Right atrium auricular region (tissue), 2 donors: ENCODE results near the gene TNFSF9. TPM values are rescaled to one million over a fixed set of nuclear protein-coding genes. Genes with fewer than 3 reads are reported as not detected.

Source experiments
- DNase-seq: peaks from one replicate; pipeline ENCODE4 v3.0.0-alpha.2; 2019; ENCODE audit warnings: low spot score
- H3K27ac ChIP-seq, 2 donors: fragments of 200-600 bp; sonication (generic); 1 replicate in 1 of 2; 2 replicates in 1 of 2; pipeline ENCODE4 v1.5.1; 2016 to 2019
- H3K27me3 ChIP-seq, 2 donors: fragments of 200-600 bp; sonication (generic); one replicate each; pipeline versions ENCODE4 v1.5.1 to v1.6.0; 2017 to 2019
- H3K36me3 ChIP-seq: fragments of 200-600 bp; sonication (generic); one replicate; pipeline ENCODE4 v1.5.1; 2016
- H3K4me1 ChIP-seq, 2 donors: fragments of 200-600 bp; sonication (generic); one replicate each; pipeline versions ENCODE4 v1.5.1 to v1.6.0; 2017 to 2019
- H3K4me3 ChIP-seq, 2 donors: fragments of 200-600 bp; sonication (generic); 1 replicate in 1 of 2; 2 replicates in 1 of 2; pipeline ENCODE4 v1.5.1; 2017 to 2019; ENCODE audit warnings: mild to moderate bottlenecking in 1 of 2, moderate library complexity in 1 of 2
- H3K9me3 ChIP-seq, 2 donors: fragments of 200-600 bp; sonication (generic); one replicate each; pipeline ENCODE4 v1.5.1; 2019
- CTCF ChIP-seq, 2 donors: fragments of 200-600 bp; sonication (generic); IDR thresholded peaks; one replicate each; pipeline ENCODE4 v1.5.1; 2019; ENCODE audit warnings: antibody characterized with exemption in 2 of 2
- total RNA-seq, 2 donors: library from RNA; depleted of rRNA; stranded (reverse); fragments of >200 nt; gene quantifications; one replicate each; pipeline ENCODE4 v1.1.0, GENCODE V29; 2016

Gene TNFSF9
- total RNA-seq, 2 donors from 2014 or later = 0.43 TPM; not detected in 1

DNA sequence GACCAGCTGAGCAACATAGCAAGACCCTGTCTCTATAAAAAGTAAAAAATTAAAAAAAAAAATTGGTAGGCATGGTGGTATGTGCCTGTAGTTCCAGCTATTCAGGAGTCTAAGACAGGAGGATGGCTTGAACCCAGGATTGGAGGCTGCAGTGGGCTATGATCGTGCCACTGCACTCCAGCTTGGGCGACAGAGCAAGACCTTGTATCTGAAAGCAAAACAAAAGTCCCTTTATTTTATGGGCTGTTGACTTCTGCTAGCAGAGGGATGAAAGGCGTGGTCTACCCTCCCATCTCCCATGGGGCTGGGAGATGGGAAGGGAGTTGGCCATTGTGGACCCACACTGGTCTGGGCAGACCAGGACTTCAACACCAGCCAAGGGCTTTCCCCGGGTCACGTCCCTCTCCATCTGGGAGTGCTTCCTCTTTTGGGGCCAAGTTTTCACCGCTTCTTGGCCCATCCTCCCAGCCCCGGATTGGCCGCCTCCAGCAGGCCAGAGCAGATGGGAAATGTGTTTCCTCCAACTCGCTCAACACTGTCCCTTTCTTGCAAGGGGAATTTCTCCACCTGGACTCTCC, 2.2 kb upstream of the TNFSF9 start:
- no peak overlapping the region for H3K4me3 ChIP-seq
- peak; percentile 72 for DNase-seq
- no peaks in the 10 kb centered on the region for H3K9me3 ChIP-seq
- H3K36me3 ChIP-seq = no peaks in the 10 kb centered on the region
- TF ChIP-seq CTCF (IDR thresholded peaks at IDR 0.05) = no peak
- peaks cover 0 to 32% of the 10 kb centered on the region in 2 donors for H3K4me1 ChIP-seq
- peaks cover 8 to 10% of the 10 kb centered on the region in 2 donors for H3K27me3 ChIP-seq
- no peak overlapping the region for H3K27ac ChIP-seq

DNA sequence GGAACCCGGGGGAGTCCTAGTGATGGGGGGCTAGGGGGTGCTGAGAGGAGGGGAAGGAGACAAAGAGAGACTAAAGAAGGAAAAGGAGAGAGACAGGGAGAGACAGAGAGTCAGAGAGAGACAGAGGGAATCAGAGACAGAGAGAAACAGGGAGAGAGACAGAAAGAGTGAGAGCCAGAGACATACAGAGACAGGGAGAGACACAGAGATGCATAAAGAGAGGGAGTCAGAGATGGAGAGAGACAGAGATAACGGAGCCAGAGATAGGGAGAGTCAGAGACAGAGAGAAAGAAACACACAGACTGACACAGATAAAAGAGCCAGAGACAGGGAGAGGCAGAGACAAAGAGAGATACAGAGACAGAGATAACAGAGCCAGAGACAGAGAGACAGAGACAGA, 1.5 kb upstream of the TNFSF9 start:
- peaks cover 8 to 10% of the 10 kb centered on the region in 2 donors for H3K27me3 ChIP-seq
- peaks cover 0 to 32% of the 10 kb centered on the region in 2 donors for H3K4me1 ChIP-seq
- H3K9me3 ChIP-seq = no peaks in the 10 kb centered on the region
- no peak for DNase-seq
- H3K36me3 ChIP-seq = no peaks in the 10 kb centered on the region
- H3K4me3 ChIP-seq = no peak overlapping the region
- no peak overlapping the region for H3K27ac ChIP-seq
- TF ChIP-seq CTCF (IDR thresholded peaks at IDR 0.05) = no peak

DNA sequence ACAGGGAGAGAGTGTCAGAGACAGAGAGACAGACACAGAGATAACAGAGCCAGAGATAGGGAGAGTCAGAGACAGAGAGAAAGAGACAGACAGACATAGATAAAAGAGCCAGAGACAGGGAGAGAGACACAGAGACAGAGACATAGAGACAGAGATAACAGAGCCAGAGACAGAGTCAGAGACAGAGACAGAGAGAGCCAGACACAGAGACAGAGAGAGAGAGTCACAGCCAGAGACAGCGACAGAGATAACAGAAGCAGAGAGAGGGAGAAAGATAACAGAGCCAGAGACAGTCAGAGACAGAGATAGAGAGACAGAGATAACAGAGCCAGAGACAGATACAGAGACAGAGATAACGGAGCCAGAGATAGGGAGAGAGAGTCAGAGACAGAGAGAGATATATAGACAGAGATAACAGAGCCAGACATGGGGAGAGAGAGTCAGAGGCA, 865 bp upstream of the TNFSF9 start:
- peaks cover 8 to 10% of the 10 kb centered on the region in 2 donors for H3K27me3 ChIP-seq
- H3K36me3 ChIP-seq = no peaks in the 10 kb centered on the region
- no peaks in the 10 kb centered on the region for H3K9me3 ChIP-seq
- H3K4me3 ChIP-seq = peak overlapping the region; percentile 47 to 65
- DNase-seq = no peak
- peaks cover 0 to 32% of the 10 kb centered on the region in 2 donors for H3K4me1 ChIP-seq
- no peak for TF ChIP-seq CTCF (IDR thresholded peaks at IDR 0.05)
- H3K27ac ChIP-seq = no peak overlapping the region

GRCh38 chr19:6531163-6531955, 533 bp downstream of the TNFSF9 start:
- Histone ChIP-seq H3K27me3 (peaks cover 8 to 10% of the 10 kb centered on the region in 2 donors), H3K4me3 (peak overlapping the region; percentile 47 to 65), H3K9me3 (no peaks in the 10 kb centered on the region), H3K27ac (peak overlapping the region; percentile 36 to 72), H3K4me1 (peaks cover 0 to 32% of the 10 kb centered on the region in 2 donors), H3K36me3 (no peaks in the 10 kb centered on the region)
- TF ChIP-seq CTCF (IDR thresholded peaks at IDR 0.05) = no peak
- no peak for DNase-seq

DNA sequence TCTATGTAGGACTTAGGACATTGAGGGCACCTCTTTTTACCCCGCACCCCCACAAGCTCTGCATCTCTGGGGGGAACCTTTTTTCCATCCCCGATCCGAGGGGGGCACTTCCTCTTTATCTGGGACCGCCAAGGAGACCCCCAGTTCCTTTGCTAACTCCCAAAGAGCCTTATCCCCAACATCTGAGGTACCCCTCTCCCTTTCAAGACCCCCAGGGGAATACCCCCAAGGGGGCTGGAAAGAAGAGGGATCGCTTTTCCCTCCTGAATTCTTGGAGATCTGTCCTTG, 1.1 kb downstream of the TNFSF9 start:
- peak overlapping the region in 1 of 2 donors; percentile 65 for H3K4me3 ChIP-seq
- H3K27ac ChIP-seq = no peak overlapping the region
- no peak for DNase-seq
- peaks cover 8 to 10% of the 10 kb centered on the region in 2 donors for H3K27me3 ChIP-seq
- no peaks in the 10 kb centered on the region for H3K36me3 ChIP-seq
- peaks cover 0 to 32% of the 10 kb centered on the region in 2 donors for H3K4me1 ChIP-seq
- no peak for TF ChIP-seq CTCF (IDR thresholded peaks at IDR 0.05)
- H3K9me3 ChIP-seq = no peaks in the 10 kb centered on the region
